Parathyroid adenoma (tissue), 2 donors: ENCODE measurements around the gene RNF31.

Experiments
- H2AFZ ChIP-seq: fragments of 300-600 bp; sonication (generic); one replicate; pipeline ENCODE4 v1.7.0; 2017; ENCODE audit warnings: antibody characterized with exemption, mild to moderate bottlenecking
- H3K27ac ChIP-seq: fragments of 300-600 bp; sonication (generic); one replicate; pipeline ENCODE4 v1.7.0; 2017
- H3K27me3 ChIP-seq: fragments of 300-600 bp; sonication (generic); one replicate; pipeline ENCODE4 v1.7.0; 2017; ENCODE audit warnings: low read length; ENCODE audit not compliant: control insufficient read depth, insufficient read depth
- H3K36me3 ChIP-seq: fragments of 300-600 bp; sonication (generic); one replicate; pipeline ENCODE4 v1.7.0; 2017; ENCODE audit warnings: low read length; ENCODE audit not compliant: control insufficient read depth, insufficient read depth
- H3K4me1 ChIP-seq: fragments of 300-600 bp; sonication (generic); one replicate; pipeline ENCODE4 v1.7.0; 2017; ENCODE audit warnings: control low read depth
- H3K4me2 ChIP-seq: fragments of 300-600 bp; sonication (generic); one replicate; pipeline ENCODE4 v1.7.0; 2017; ENCODE audit warnings: low read length
- H3K4me3 ChIP-seq: fragments of 300-600 bp; sonication (generic); one replicate; pipeline ENCODE4 v1.7.0; 2017; ENCODE audit warnings: low read depth, low read length
- H3K79me2 ChIP-seq: fragments of 300-600 bp; sonication (generic); one replicate; pipeline ENCODE4 v1.7.0; 2017; ENCODE audit warnings: control low read depth
- H3K9ac ChIP-seq: fragments of 300-600 bp; sonication (generic); one replicate; pipeline ENCODE4 v1.7.0; 2017; ENCODE audit warnings: mild to moderate bottlenecking
- H3K9me3 ChIP-seq: fragments of 300-600 bp; sonication (generic); one replicate; pipeline ENCODE4 v1.7.0; 2017; ENCODE audit warnings: low read length; ENCODE audit not compliant: control insufficient read depth
- TF ChIP-seq, protein P1 (sequence below): fragments of 300-600 bp; sonication (generic); IDR thresholded peaks from one replicate; pipeline ENCODE4 v1.7.0; 2017; ENCODE audit warnings: antibody characterized with exemption, mild to moderate bottlenecking
- donor health status: primary hyperparathyroidism.

RNF31 gene

DNA sequence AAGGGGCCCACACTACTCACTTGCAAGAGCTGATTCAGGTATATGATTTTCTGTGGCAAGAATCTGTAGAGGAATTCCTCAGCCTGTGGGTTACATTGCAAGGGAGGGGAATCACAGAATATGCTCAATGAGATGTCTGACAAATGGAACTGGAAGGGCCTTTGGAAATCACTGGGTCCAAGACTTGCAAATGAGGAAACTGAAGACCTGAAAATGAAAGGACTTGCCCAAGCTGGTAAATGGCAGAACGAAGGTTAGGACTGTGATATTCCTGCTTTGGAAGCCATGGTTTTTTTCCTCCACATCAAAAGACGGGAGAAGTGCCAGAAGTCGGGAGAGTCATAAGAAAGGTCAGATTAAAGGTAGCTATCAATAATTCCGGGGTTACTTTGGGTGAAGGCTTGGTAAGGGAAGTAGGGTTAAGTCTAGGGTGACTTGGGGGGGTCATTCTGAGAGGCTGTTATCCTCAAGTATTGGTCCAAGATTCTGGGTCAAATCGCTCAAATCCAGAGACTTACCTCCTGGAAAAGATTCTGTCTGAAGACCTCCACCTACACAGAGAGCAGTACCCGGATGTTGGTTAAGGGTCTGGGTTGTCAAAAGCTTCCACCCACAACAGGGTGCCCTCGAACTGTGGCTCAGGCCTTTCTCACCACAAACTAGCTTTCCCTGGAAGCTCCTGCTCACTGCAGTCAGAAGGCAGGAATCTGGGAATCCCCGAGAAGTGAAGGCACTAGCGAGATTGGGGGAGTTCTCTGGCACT lies 1.4 kb upstream of the RNF31 start:
- peak overlapping the region; percentile 30 for H3K9ac ChIP-seq
- H3K36me3 ChIP-seq: no peaks in the 10 kb centered on the region
- H2AFZ ChIP-seq: peak overlapping the region; percentile 96
- TF ChIP-seq, protein P1, sequence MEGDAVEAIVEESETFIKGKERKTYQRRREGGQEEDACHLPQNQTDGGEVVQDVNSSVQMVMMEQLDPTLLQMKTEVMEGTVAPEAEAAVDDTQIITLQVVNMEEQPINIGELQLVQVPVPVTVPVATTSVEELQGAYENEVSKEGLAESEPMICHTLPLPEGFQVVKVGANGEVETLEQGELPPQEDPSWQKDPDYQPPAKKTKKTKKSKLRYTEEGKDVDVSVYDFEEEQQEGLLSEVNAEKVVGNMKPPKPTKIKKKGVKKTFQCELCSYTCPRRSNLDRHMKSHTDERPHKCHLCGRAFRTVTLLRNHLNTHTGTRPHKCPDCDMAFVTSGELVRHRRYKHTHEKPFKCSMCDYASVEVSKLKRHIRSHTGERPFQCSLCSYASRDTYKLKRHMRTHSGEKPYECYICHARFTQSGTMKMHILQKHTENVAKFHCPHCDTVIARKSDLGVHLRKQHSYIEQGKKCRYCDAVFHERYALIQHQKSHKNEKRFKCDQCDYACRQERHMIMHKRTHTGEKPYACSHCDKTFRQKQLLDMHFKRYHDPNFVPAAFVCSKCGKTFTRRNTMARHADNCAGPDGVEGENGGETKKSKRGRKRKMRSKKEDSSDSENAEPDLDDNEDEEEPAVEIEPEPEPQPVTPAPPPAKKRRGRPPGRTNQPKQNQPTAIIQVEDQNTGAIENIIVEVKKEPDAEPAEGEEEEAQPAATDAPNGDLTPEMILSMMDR: no peak
- H3K79me2 ChIP-seq: peaks cover 18% of the 10 kb centered on the region
- H3K27me3 ChIP-seq: no peaks in the 10 kb centered on the region
- H3K4me3 ChIP-seq: peak overlapping the region; percentile 72
- H3K27ac ChIP-seq: peak overlapping the region; percentile 93
- H3K4me1 ChIP-seq: peaks cover 14% of the 10 kb centered on the region
- peak overlapping the region; percentile 65 for H3K4me2 ChIP-seq
- H3K9me3 ChIP-seq: no peaks in the 10 kb centered on the region

DNA sequence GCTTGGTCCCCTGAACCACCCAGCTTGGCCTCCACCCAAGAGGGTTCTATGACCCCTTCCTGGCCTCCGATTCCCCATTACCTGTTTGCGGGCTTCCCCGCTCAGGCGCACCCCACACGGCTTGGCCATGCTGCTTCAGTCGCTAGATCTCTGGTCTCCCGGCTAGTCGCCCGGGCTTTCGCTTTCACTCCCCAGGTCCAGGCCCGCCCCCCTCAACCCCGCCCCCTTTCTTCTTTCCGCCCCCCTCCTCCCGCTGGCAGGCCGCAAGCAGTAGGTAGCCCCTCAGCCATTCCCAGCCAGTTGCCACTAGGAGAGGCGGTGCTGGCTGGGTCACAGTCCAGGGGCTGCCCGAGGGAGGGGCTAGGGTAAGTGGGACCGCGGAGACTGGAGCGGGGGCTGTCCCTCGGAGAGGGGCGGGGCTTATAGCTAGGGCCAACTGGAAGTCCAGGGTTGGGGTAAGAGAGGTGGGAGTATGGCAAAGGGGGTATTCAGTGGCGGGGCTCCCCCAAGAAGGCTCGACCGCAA lies 783 bp upstream of the RNF31 start, which contains the start of gene PSME2:
Gene PSME2 (minus strand): TSS at position 158 of the 525 bp plus-strand sequence. CDS start 29 bp downstream, at position 129.
- Histone ChIP-seq H3K4me3 (peak within 1 kb of the TSS; percentile 72), H3K9me3 (no peaks in the 10 kb centered on the region), H3K36me3 (no peaks in the 10 kb centered on the region), H3K27me3 (no peaks in the 10 kb centered on the region), H2AFZ (peak within 1 kb of the TSS; percentile 96), H3K4me2 (peak within 1 kb of the TSS; percentile 89), H3K27ac (peak within 1 kb of the TSS; percentile 93), H3K79me2 (peaks cover 21% of the 10 kb centered on the region), H3K9ac (peak within 1 kb of the TSS; percentile 74), H3K4me1 (peaks cover 14% of the 10 kb centered on the region)
- TF ChIP-seq, protein P1: no peak

DNA sequence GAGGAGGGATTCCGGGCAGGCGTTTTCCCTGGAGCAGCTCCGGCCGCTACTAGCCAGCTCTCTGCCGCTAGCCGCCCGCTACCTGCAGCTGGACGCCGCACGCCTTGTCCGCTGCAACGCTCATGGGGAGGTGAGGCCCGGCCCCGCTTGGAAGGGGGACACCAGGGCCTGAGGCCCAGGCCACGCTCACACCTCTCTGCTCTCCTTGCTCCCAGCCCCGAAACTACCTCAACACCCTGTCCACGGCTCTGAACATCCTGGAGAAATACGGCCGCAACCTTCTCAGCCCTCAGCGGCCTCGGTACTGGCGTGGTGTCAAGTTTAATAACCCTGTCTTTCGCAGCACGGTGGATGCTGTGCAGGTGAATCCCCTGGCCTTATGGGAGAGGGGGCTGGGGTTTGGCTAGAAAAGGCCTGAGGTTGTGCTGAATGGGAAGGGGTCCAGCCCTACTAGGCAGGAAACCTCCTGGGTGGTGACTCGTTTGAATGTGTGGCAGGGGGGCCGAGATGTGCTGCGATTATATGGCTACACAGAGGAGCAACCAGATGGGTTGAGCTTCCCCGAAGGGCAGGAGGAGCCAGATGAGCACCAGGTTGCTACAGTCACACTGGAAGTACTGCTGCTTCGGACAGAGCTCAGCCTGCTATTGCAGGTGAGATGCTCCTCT lies 597 bp downstream of the RNF31 start:
- peak overlapping the region; percentile 72 for H3K4me3 ChIP-seq
- peak overlapping the region; percentile 93 for H3K27ac ChIP-seq
- TF ChIP-seq, protein P1: no peak
- peaks cover 14% of the 10 kb centered on the region for H3K4me1 ChIP-seq
- peak overlapping the region; percentile 89 for H3K4me2 ChIP-seq
- H3K79me2 ChIP-seq: peaks cover 21% of the 10 kb centered on the region
- H3K36me3 ChIP-seq: no peaks in the 10 kb centered on the region
- H3K9ac ChIP-seq: peak overlapping the region; percentile 74
- no peaks in the 10 kb centered on the region for H3K27me3 ChIP-seq
- peak overlapping the region; percentile 96 for H2AFZ ChIP-seq
- no peaks in the 10 kb centered on the region for H3K9me3 ChIP-seq

DNA sequence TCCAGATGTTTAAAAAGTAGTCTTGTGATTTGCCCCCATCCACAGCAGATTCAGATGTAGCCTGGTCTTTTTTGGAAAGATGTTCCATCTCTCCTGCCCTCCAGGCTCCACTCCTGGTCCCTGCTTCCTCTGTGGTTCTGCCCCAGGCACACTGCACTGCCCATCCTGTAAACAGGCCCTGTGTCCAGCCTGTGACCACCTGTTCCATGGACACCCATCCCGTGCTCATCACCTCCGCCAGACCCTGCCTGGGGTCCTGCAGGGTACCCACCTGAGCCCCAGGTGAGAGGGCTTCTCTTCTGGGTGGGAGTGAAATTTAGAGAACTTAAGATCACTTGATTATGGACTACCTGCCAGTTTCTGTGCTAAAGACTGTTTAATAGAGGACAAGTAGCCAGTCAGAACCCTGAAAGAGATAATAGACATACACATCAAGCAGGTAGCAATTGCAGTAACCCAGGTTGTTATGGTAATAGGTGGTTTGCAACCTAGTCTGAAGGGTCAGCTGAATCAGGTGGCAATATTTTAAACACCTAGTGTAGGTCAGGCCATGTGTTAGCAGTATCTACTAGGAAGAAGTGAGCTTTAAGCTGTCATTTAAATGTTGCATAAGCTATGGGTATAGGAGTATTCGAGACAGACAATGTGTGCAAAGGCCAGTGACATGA lies 2.1 kb downstream of the RNF31 start:
- H3K27me3 ChIP-seq: no peaks in the 10 kb centered on the region
- H2AFZ ChIP-seq: no peak overlapping the region
- H3K79me2 ChIP-seq: peaks cover 17% of the 10 kb centered on the region
- no peak overlapping the region for H3K27ac ChIP-seq
- H3K36me3 ChIP-seq: no peaks in the 10 kb centered on the region
- H3K9me3 ChIP-seq: no peaks in the 10 kb centered on the region
- H3K9ac ChIP-seq: no peak overlapping the region
- no peak overlapping the region for H3K4me2 ChIP-seq
- no peak overlapping the region for H3K4me3 ChIP-seq
- peaks cover 14% of the 10 kb centered on the region for H3K4me1 ChIP-seq
- TF ChIP-seq, protein P1: no peak
